K562 (cell line): ENCODE measurements around the gene STIL. TPM values are rescaled to one million over a fixed set of nuclear protein-coding genes. Genes with fewer than 3 reads are reported as not detected.

ENCODE experiments used
- ATF7 ChIP-seq: fragments of 450-650 bp; IDR thresholded peaks from 2 replicates; pipeline ENCODE4 v1.7.1; 2014; ENCODE audit warnings: mild to moderate bottlenecking, moderate library complexity
- CBX5 ChIP-seq: IDR thresholded peaks from 2 replicates; pipeline ENCODE4 v1.6.1; 2014; ENCODE audit warnings: low read depth, borderline replicate concordance
- CHD2 ChIP-seq: IDR thresholded peaks from 2 replicates; pipeline ENCODE4 v1.6.1; 2011; ENCODE audit warnings: low read depth, low read length
- CREB1 ChIP-seq, 2 experiments: sonication (generic) in 1 of 2; formaldehyde crosslinking in 1 of 2; IDR thresholded peaks; 2 replicates each; pipeline versions ENCODE4 v1.6.1 to v1.8.0; 2012 to 2022; ENCODE audit warnings: inconsistent platforms in 1 of 2, mild to moderate bottlenecking in 1 of 2, missing genetic modification reagents in 1 of 2, moderate library complexity in 1 of 2
- CXXC5 ChIP-seq: fragments of 250-450 bp; sonication (Bioruptor Pico); IDR thresholded peaks from 2 replicates; pipeline ENCODE4 v1.8.0; 2022; ENCODE audit warnings: inconsistent platforms, mild to moderate bottlenecking, moderate library complexity
- HMGN3 ChIP-seq: IDR thresholded peaks from 2 replicates; pipeline ENCODE4 v1.6.1; 2011; ENCODE audit warnings: borderline replicate concordance, low read depth, mild to moderate bottlenecking, mixed read lengths, low read length; ENCODE audit not compliant: insufficient read length; ENCODE audit errors: extremely low read depth
- KDM4B ChIP-seq, 2 experiments: fragments of 450-650 bp in 1 of 2; sonication (generic) in 1 of 2; IDR thresholded peaks; 2 replicates each; pipeline ENCODE4 v1.6.1; 2016 to 2017; ENCODE audit warnings: borderline replicate concordance in 2 of 2, antibody characterized with exemption in 1 of 2, low read depth in 1 of 2, mild to moderate bottlenecking in 1 of 2
- KLF6 ChIP-seq: fragments of 250-450 bp; sonication (Bioruptor Pico); IDR thresholded peaks from 2 replicates; pipeline ENCODE4 v1.4.0; 2020; ENCODE audit warnings: mild to moderate bottlenecking, moderate library complexity, borderline replicate concordance
- LCOR ChIP-seq: sonication (generic); formaldehyde crosslinking; IDR thresholded peaks from 2 replicates; pipeline ENCODE4 v1.8.0; 2022; ENCODE audit warnings: mild to moderate bottlenecking, missing genetic modification reagents
- MBD2 ChIP-seq: sonication (generic); IDR thresholded peaks from 2 replicates; pipeline ENCODE4 v1.6.1; 2016; ENCODE audit warnings: low read depth, borderline replicate concordance
- MTF1 ChIP-seq: fragments of 250-450 bp; sonication (Bioruptor Pico); IDR thresholded peaks from 2 replicates; pipeline ENCODE4 v1.9.0; 2021; ENCODE audit warnings: moderate library complexity, mild to moderate bottlenecking, inconsistent platforms, borderline replicate concordance
- PHB ChIP-seq: fragments of 250-450 bp; sonication (Bioruptor Pico); IDR thresholded peaks from 2 replicates; pipeline ENCODE4 v1.5.0; 2021
- POLR2B ChIP-seq: fragments of 450-650 bp; IDR thresholded peaks from 2 replicates; pipeline ENCODE4 v1.6.1; 2018; ENCODE audit warnings: low read depth; ENCODE audit not compliant: partially characterized antibody
- PURB ChIP-seq: sonication (generic); formaldehyde crosslinking; IDR thresholded peaks from 2 replicates; pipeline ENCODE4 v1.9.0; 2021; ENCODE audit warnings: low read depth, mild to moderate bottlenecking, missing genetic modification reagents
- RB1 ChIP-seq: fragments of 450-650 bp; IDR thresholded peaks from 2 replicates; pipeline ENCODE4 v1.6.1; 2017; ENCODE audit warnings: low read depth, mild to moderate bottlenecking
- SAFB ChIP-seq: fragments of 200-400 bp; formaldehyde crosslinking; IDR thresholded peaks from 2 replicates; pipeline ENCODE4 v1.6.1; 2017; ENCODE audit warnings: low read depth, low read length, borderline replicate concordance
- SIN3B ChIP-seq: fragments of 450-650 bp; IDR thresholded peaks from 2 replicates; pipeline ENCODE4 v1.6.1; 2017; ENCODE audit warnings: low read depth, mild to moderate bottlenecking, moderate library complexity
- SMAD3 ChIP-seq: fragments of 450-650 bp; formaldehyde crosslinking; conservative IDR thresholded peaks from 2 replicates; pipeline ENCODE4 v1.4.0; 2020; ENCODE audit warnings: mild to moderate bottlenecking
- SPI1 ChIP-seq: IDR thresholded peaks from 2 replicates; pipeline ENCODE4 v1.6.1; 2011; ENCODE audit warnings: low read depth, low read length, control low read depth, borderline replicate concordance
- ZNF143 ChIP-seq: sonication (generic); formaldehyde crosslinking; IDR thresholded peaks from 2 replicates; pipeline ENCODE4 v1.9.0; 2022; ENCODE audit warnings: mild to moderate bottlenecking, missing genetic modification reagents
- ZNF324 ChIP-seq: fragments of 250-450 bp; sonication (Bioruptor Pico); IDR thresholded peaks from 2 replicates; pipeline ENCODE4 v1.4.0; 2020; ENCODE audit warnings: mild to moderate bottlenecking
- ZNF766 ChIP-seq: fragments of 200-800 bp; sonication (Bioruptor generic); conservative IDR thresholded peaks from 2 replicates; pipeline ENCODE4 v1.6.1; 2016; ENCODE audit warnings: missing genetic modification characterization, missing compliant biosample characterization
- polyA plus RNA-seq, 8 experiments: library from polyadenylated mRNA; depleted of rRNA in 4 of 8; stranded (reverse) in 5 of 8; unstranded in 3 of 8; fragments of >200 nt; fragmentation: Nextera tagmentation in 2 of 8; fragmentation: Illumina TruSeq in 1 of 8; extraction: Ambion mirVana in 2 of 8; extraction: Trizol in 1 of 8; gene quantifications; 2 replicates each; pipeline versions ENCODE4 v1.2.1 to v1.2.3, GENCODE V29; 2011 to 2014; ENCODE audit warnings: inconsistent platforms in 1 of 8, missing spikeins in 1 of 8
- total RNA-seq, 7 experiments: library from RNA; depleted of rRNA in 6 of 7; stranded (reverse); fragments of >200 nt in 6 of 7; fragmentation: Illumina TruSeq in 2 of 7; extraction: Trizol in 2 of 7; gene quantifications; 2 replicates each; pipeline versions ENCODE4 v1.2.1 to v1.2.3, GENCODE V29; 2011 to 2021; ENCODE audit warnings: low replicate concordance in 1 of 7
- TF ChIP-seq, protein P1 (sequence below), 2 experiments: fragments of 150-350 bp in 1 of 2; IDR thresholded peaks; 2 replicates each; pipeline ENCODE4 v1.6.1; 2012 to 2016; ENCODE audit warnings: low read depth in 2 of 2, low read length in 2 of 2, mild to moderate bottlenecking in 1 of 2, moderate library complexity in 1 of 2
- TF ChIP-seq, protein P2 (sequence below): fragments of 200-800 bp; sonication (Bioruptor generic); IDR thresholded peaks from 2 replicates; pipeline ENCODE4 v1.6.1; 2017; ENCODE audit warnings: missing genetic modification characterization, missing compliant biosample characterization

STIL gene
- total and polyA plus RNA-seq, 9 of the 15 experiments (the other 6 are each of a cell fraction or from before 2014, with no cell fraction given): 10.5 to 77.4 (median 39.6) TPM

DNA sequence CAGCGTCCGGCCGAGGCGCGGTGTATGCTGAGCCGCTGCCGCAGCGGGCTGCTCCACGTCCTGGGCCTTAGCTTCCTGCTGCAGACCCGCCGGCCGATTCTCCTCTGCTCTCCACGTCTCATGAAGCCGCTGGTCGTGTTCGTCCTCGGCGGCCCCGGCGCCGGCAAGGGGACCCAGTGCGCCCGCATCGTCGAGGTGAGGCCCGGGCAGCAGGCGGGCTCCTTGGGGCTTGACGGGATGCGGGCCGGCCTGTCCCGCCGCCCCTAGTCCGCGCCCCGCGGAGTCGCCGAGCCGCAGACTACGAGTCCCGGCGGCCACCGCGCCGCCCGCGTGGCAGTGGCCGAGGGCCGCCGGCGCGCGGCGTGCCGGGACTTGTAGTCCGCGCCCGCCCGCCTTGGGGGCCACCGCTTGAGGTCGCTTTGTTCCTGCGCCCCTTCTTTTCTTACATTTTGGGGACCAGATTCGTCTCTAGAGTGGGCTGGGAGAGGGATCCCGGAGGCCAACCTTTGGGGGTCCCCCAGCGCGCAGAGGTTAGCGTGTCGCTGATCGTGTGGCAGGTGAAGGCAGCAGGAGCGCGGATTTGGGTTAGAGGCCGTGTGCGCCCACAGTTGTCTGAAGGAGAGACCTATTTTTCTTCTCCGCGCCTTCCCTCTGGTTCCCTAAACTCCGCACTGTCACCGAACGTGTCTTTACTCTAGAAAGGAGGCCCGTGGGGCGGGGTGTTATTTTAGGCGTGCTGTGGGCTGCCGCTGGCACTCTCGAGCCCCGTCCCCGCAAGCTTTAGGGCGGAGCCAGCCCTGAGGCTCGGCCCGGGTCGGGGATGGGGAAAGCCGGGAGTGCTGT is 20.2 kb upstream of the STIL start (continued):
- TF ChIP-seq ZNF143 (CRISPR knock-in tag) (peak; percentile 86), PURB (CRISPR knock-in tag) (no peak), CHD2 (no peak), HMGN3 (peak; percentile 84), ATF7 (peak; percentile 56), ZNF766 (CRISPR knock-in tag) (peak; percentile 82), PHB (peak; percentile 93), LCOR (CRISPR knock-in tag) (peak; percentile 73), MBD2 (0 out of 2 replicates have a peak, but pooled peaks have one; percentile 12), SIN3B (peak; percentile 57; the same call in 1 of the 2 replicates), ZNF324 (CRISPR knock-in tag) (no peak), RB1 (peak; percentile 18), SMAD3 (CRISPR knock-in tag) (no peak), CBX5 (no peak), CREB1 (IDR thresholded peaks at IDR 0.05) (no peak; the same call in 1 of the 2 replicates), CREB1 (CRISPR knock-in tag; IDR thresholded peaks at IDR 0.05) (0 out of 2 replicates have a peak, but pooled peaks have one; percentile 18), SPI1 (no peak), KLF6 (CRISPR knock-in tag) (no peak), POLR2B (peak; percentile 13), MTF1 (CRISPR knock-in tag) (no peak), KDM4B (IDR thresholded peaks at IDR 0.05; ENCODE audit: borderline replicate concordance in 2 of 2, low read depth in 1 of 2) (peak in 1 of 2 experiments; percentile 43; a peak in 1 of 4 replicates), SAFB (peak; percentile 86; the same call in 1 of the 2 replicates), CXXC5 (CRISPR knock-in tag) (peak; percentile 85)
- TF ChIP-seq, protein P1, sequence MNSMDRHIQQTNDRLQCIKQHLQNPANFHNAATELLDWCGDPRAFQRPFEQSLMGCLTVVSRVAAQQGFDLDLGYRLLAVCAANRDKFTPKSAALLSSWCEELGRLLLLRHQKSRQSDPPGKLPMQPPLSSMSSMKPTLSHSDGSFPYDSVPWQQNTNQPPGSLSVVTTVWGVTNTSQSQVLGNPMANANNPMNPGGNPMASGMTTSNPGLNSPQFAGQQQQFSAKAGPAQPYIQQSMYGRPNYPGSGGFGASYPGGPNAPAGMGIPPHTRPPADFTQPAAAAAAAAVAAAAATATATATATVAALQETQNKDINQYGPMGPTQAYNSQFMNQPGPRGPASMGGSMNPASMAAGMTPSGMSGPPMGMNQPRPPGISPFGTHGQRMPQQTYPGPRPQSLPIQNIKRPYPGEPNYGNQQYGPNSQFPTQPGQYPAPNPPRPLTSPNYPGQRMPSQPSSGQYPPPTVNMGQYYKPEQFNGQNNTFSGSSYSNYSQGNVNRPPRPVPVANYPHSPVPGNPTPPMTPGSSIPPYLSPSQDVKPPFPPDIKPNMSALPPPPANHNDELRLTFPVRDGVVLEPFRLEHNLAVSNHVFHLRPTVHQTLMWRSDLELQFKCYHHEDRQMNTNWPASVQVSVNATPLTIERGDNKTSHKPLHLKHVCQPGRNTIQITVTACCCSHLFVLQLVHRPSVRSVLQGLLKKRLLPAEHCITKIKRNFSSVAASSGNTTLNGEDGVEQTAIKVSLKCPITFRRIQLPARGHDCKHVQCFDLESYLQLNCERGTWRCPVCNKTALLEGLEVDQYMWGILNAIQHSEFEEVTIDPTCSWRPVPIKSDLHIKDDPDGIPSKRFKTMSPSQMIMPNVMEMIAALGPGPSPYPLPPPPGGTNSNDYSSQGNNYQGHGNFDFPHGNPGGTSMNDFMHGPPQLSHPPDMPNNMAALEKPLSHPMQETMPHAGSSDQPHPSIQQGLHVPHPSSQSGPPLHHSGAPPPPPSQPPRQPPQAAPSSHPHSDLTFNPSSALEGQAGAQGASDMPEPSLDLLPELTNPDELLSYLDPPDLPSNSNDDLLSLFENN (IDR thresholded peaks at IDR 0.05; ENCODE audit: low read depth in 2 of 2, low read length in 2 of 2): no peak
- TF ChIP-seq, protein P2, sequence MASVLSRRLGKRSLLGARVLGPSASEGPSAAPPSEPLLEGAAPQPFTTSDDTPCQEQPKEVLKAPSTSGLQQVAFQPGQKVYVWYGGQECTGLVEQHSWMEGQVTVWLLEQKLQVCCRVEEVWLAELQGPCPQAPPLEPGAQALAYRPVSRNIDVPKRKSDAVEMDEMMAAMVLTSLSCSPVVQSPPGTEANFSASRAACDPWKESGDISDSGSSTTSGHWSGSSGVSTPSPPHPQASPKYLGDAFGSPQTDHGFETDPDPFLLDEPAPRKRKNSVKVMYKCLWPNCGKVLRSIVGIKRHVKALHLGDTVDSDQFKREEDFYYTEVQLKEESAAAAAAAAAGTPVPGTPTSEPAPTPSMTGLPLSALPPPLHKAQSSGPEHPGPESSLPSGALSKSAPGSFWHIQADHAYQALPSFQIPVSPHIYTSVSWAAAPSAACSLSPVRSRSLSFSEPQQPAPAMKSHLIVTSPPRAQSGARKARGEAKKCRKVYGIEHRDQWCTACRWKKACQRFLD (CRISPR knock-in tag): peak; percentile 76; the same call in 1 of the 2 replicates
